Measurements from ENCODE around the gene KIF7. TPM values are rescaled to one million over a fixed set of nuclear protein-coding genes. Genes with fewer than 3 reads are reported as not detected.

Gene KIF7
- total and polyA plus RNA-seq, 2 of the 8 experiments (the other 6 are each of a cell fraction or from before 2014, with no cell fraction given) = 4.9 to 14.0 TPM

DNA sequence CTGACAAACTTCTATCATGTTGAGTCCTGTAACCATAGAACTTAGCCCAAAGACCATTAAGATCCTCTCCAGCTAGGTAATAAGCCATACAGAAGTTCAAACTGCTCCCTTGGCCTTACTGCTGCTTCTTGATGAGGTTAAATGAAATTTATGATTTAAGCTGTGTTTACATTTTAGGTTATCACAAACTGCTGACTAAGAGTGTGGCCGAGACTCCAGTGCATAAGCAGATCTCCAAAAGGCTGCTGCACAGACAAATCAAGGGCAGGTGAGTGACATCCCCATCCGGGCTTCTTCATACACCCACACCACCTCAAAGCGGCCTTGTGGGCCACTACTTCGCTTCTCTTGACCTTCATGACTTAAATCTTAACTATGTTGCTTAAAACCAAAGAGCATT is 39.0 kb downstream of the KIF7 start (continued):
- TF ChIP-seq TAF7 (optimal IDR thresholded peaks at IDR 0.05; ENCODE audit: borderline replicate concordance, low read depth, low read length) (no peak), SIRT6 (IDR thresholded peaks at IDR 0.05; ENCODE audit: low read length) (no peak), RBBP5 (IDR thresholded peaks at IDR 0.05; ENCODE audit: borderline replicate concordance, low read depth, low read length) (no peak), RXRA (IDR thresholded peaks at IDR 0.05; ENCODE audit: insufficient read depth, low read depth, low read length) (no peak), SP4 (IDR thresholded peaks at IDR 0.05; ENCODE audit: low read length) (no peak), MAFK (IDR thresholded peaks at IDR 0.05; ENCODE audit: low read depth, low read length) (no peak)
